SU-DHL-6 (cell line): ENCODE data around the gene THY1.

Experiments used
- H2AFZ ChIP-seq: fragments of 200-600 bp; sonication (generic); 2 replicates; pipeline ENCODE4 v1.6.1; 2014; ENCODE audit warnings: low read depth, mild to moderate bottlenecking, moderate library complexity, mixed read lengths, antibody characterized with exemption, low read length; ENCODE audit not compliant: severe bottlenecking
- H3F3A ChIP-seq: fragments of 200-600 bp; shearing (Covaris generic); 2 replicates; pipeline ENCODE4 v1.6.0; 2016; ENCODE audit warnings: antibody characterized with exemption, mild to moderate bottlenecking; ENCODE audit not compliant: insufficient read depth
- H3K27ac ChIP-seq: fragments of 200-600 bp; sonication (generic); 2 replicates; pipeline ENCODE4 v1.5.1; 2016; ENCODE audit warnings: low read depth, mild to moderate bottlenecking, low read length, moderate library complexity, mixed read lengths
- H3K27me3 ChIP-seq: fragments of 200-600 bp; sonication (generic), shearing (Covaris generic); 2 replicates; pipeline ENCODE4 v1.6.0; 2014; ENCODE audit warnings: mild to moderate bottlenecking, low read length
- H3K36me3 ChIP-seq: fragments of 200-600 bp; sonication (generic); 2 replicates; pipeline ENCODE4 v1.6.1; 2014; ENCODE audit warnings: mild to moderate bottlenecking, low read length, mixed read lengths
- H3K4me2 ChIP-seq: fragments of 300-600, 200-600 bp; shearing (Covaris generic), sonication (generic); 2 replicates; pipeline ENCODE4 v1.6.0; 2014; ENCODE audit warnings: low read length, low read depth, mild to moderate bottlenecking; ENCODE audit not compliant: poor library complexity, severe bottlenecking
- H3K4me3 ChIP-seq: fragments of 200-600 bp; sonication (generic); 2 replicates; pipeline ENCODE4 v1.5.1; 2014; ENCODE audit warnings: antibody characterized with exemption, low read length, mild to moderate bottlenecking, mixed read lengths; ENCODE audit not compliant: insufficient read depth, poor library complexity, severe bottlenecking
- H3K79me2 ChIP-seq: fragments of 200-600 bp; sonication (generic); 2 replicates; pipeline ENCODE4 v1.6.1; 2014; ENCODE audit warnings: mild to moderate bottlenecking, low read length, moderate library complexity; ENCODE audit not compliant: insufficient read depth
- H3K9ac ChIP-seq: fragments of 200-600 bp; sonication (generic); 2 replicates; pipeline ENCODE4 v1.7.0; 2014; ENCODE audit warnings: mild to moderate bottlenecking, low read length
- H3K9me2 ChIP-seq: fragments of 200-600 bp; sonication (generic); replicated peaks from 2 replicates; pipeline ENCODE4 v1.6.1; 2014; ENCODE audit warnings: low read length; ENCODE audit not compliant: insufficient read depth
- H3K9me3 ChIP-seq: fragments of 200-600 bp; sonication (generic); 2 replicates; pipeline ENCODE4 v1.6.1; 2014; ENCODE audit warnings: low read length, mixed read lengths; ENCODE audit not compliant: insufficient read depth
- H4K20me1 ChIP-seq: fragments of 200-600 bp; sonication (generic); 2 replicates; pipeline ENCODE4 v1.6.1; 2014; ENCODE audit warnings: low read depth, mild to moderate bottlenecking, antibody characterized with exemption, low read length, moderate library complexity, mixed read lengths
- CTCF ChIP-seq: fragments of 200-600 bp; sonication (generic); IDR thresholded peaks from one replicate; pipeline ENCODE4 v1.5.1; 2017; ENCODE audit warnings: antibody characterized with exemption, mild to moderate bottlenecking, low read length, moderate library complexity; ENCODE audit not compliant: insufficient read depth, poor library complexity, severe bottlenecking
- EZH2phosphoT487 ChIP-seq: fragments of 200-600 bp; sonication (generic), shearing (Covaris generic); conservative IDR thresholded peaks from 2 replicates; pipeline ENCODE4 v1.6.1; 2018; ENCODE audit warnings: mild to moderate bottlenecking, antibody characterized with exemption, low read length, moderate library complexity, mixed read lengths

The THY1 gene

GRCh38 chr11:119447664-119448242, 24.8 kb upstream of the THY1 start:
- Histone ChIP-seq H3F3A (no peaks in the 10 kb centered on the region), H4K20me1 (no peaks in the 10 kb centered on the region), H3K79me2 (no peaks in the 10 kb centered on the region), H3K9me2 (no peaks in the 10 kb centered on the region), H3K9ac (no peak overlapping the region), H3K27me3 (no peaks in the 10 kb centered on the region), H3K4me3 (no peak overlapping the region), H2AFZ (no peak overlapping the region), H3K9me3 (no peaks in the 10 kb centered on the region), H3K36me3 (no peaks in the 10 kb centered on the region), H3K4me2 (no peak overlapping the region), H3K27ac (no peak overlapping the region)
- TF ChIP-seq CTCF (no peak), EZH2phosphoT487 (no peak)

GRCh38 chr11:119446871-119447663, 24.1 kb upstream of the THY1 start:
- no peaks in the 10 kb centered on the region for H3K27me3 ChIP-seq
- no peak overlapping the region for H3K27ac ChIP-seq
- H2AFZ ChIP-seq = no peak overlapping the region
- TF ChIP-seq EZH2phosphoT487 (no peak), CTCF (no peak)
- no peaks in the 10 kb centered on the region for H3K79me2 ChIP-seq
- no peaks in the 10 kb centered on the region for H3K9me2 ChIP-seq
- H3K4me2 ChIP-seq = no peak overlapping the region
- no peaks in the 10 kb centered on the region for H3K36me3 ChIP-seq
- no peaks in the 10 kb centered on the region for H3K9me3 ChIP-seq
- no peaks in the 10 kb centered on the region for H4K20me1 ChIP-seq
- no peak overlapping the region for H3K4me3 ChIP-seq
- no peak overlapping the region for H3K9ac ChIP-seq
- no peaks in the 10 kb centered on the region for H3F3A ChIP-seq

- H3K4me2 ChIP-seq = no peak overlapping the region
- no peak overlapping the region for H3K4me3 ChIP-seq
- H3K27me3 ChIP-seq = no peaks in the 10 kb centered on the region
- no peaks in the 10 kb centered on the region for H3K79me2 ChIP-seq
- H3K9me2 ChIP-seq = no peaks in the 10 kb centered on the region
- no peak overlapping the region for H2AFZ ChIP-seq
- no peaks in the 10 kb centered on the region for H3K9me3 ChIP-seq
- no peaks in the 10 kb centered on the region for H3K36me3 ChIP-seq
- TF ChIP-seq CTCF (no peak), EZH2phosphoT487 (no peak)
- no peaks in the 10 kb centered on the region for H4K20me1 ChIP-seq
- no peak overlapping the region for H3K27ac ChIP-seq
- no peaks in the 10 kb centered on the region for H3F3A ChIP-seq
- no peak overlapping the region for H3K9ac ChIP-seq
Observed at GRCh38 chr11:119446434-119446833, 23.5 kb upstream of the THY1 start.
